Nephron progenitor cell (in vitro differentiated cells): ENCODE measurements around the gene ENOX1.

Source experiments
- DNase-seq: peaks from one replicate; pipeline ENCODE4 v3.0.0; 2021
- H3K27ac Mint-ChIP-seq: 2 replicates; pipeline ENCODE4 v1.8.0; 2021; ENCODE audit warnings: mild to moderate bottlenecking, moderate library complexity, mixed read lengths
- H3K27me3 Mint-ChIP-seq: 2 replicates; pipeline ENCODE4 v1.8.0; 2021; ENCODE audit warnings: mild to moderate bottlenecking, low read depth, mixed read lengths; ENCODE audit not compliant: poor library complexity
- H3K36me3 Mint-ChIP-seq: 2 replicates; pipeline ENCODE4 v1.8.0; 2021; ENCODE audit warnings: low read depth, mixed read lengths
- H3K4me1 Mint-ChIP-seq: 2 replicates; pipeline ENCODE4 v1.8.0; 2021; ENCODE audit warnings: mixed read lengths
- H3K4me3 Mint-ChIP-seq: 2 replicates; pipeline ENCODE4 v1.8.0; 2021; ENCODE audit warnings: mild to moderate bottlenecking, moderate library complexity, mixed read lengths
- H3K9me3 Mint-ChIP-seq: 2 replicates; pipeline ENCODE4 v1.8.0; 2021; ENCODE audit warnings: mild to moderate bottlenecking, moderate library complexity, mixed read lengths
- TF ChIP-seq, protein P1 (sequence below): fragments of 200-600 bp; sonication (generic); IDR thresholded peaks from 2 replicates; pipeline ENCODE4 v1.5.0; 2021; ENCODE audit warnings: antibody characterized with exemption

The ENOX1 gene

DNA sequence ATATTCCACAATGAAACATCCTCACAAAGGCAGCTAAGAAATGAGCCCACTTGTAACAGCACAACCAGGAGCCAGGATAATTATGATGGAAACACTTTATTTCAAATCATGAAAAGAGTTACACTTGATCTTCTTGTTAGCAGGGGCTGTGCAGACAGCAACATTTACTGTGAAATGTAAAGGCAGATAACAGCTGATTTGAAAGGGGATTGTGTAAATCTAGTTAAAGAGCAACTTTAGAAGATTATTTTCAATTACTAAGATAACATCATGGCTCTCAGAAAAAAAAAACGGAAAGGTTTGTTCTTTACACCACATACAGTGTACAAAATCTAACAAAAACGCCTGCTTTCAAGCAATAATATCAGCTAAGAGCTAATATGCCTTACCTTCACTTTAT, 22.4 kb downstream of the ENOX1 start:
- H3K36me3 Mint-ChIP-seq, result no peaks in the 10 kb centered on the region

DNA sequence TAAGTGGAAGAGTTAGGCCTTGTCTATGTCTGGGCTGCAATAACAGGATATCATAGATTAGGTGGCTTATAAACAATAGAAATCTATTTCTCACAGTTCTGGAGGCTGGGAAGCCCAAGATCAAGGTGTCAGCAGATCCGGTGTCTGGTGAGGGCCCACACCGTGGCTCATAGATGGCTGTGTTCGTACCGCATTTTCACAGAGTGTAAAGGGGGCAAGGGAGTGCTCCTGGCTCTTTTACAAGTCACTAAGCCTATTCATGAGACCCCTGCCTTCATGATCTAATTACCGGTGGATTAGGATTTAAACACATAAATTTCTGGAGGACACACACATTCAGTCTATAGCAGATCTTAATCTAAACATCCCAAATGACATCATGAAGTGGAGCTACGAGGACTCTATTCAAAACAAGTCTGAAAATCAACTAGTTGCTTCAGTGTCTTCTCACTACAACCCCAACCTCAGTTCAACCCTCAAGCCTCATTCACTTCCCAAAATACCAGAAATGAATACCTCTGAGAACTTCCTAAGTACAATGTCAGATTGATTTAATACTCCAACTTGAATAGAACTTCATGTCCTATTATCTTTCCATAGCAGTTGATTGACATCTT, 23.5 kb downstream of the ENOX1 start:
- Mint-ChIP-seq H3K9me3 (no peaks in the 10 kb centered on the region), H3K4me1 (peaks cover 6% of the 10 kb centered on the region), H3K36me3 (no peaks in the 10 kb centered on the region), H3K4me3 (no peak overlapping the region), H3K27ac (no peak overlapping the region), H3K27me3 (no peaks in the 10 kb centered on the region)
- TF ChIP-seq, protein P1, sequence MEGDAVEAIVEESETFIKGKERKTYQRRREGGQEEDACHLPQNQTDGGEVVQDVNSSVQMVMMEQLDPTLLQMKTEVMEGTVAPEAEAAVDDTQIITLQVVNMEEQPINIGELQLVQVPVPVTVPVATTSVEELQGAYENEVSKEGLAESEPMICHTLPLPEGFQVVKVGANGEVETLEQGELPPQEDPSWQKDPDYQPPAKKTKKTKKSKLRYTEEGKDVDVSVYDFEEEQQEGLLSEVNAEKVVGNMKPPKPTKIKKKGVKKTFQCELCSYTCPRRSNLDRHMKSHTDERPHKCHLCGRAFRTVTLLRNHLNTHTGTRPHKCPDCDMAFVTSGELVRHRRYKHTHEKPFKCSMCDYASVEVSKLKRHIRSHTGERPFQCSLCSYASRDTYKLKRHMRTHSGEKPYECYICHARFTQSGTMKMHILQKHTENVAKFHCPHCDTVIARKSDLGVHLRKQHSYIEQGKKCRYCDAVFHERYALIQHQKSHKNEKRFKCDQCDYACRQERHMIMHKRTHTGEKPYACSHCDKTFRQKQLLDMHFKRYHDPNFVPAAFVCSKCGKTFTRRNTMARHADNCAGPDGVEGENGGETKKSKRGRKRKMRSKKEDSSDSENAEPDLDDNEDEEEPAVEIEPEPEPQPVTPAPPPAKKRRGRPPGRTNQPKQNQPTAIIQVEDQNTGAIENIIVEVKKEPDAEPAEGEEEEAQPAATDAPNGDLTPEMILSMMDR, result no peak
- no peak for DNase-seq

More for the DNA sequence above, 22.4 kb downstream of the ENOX1 start:
- Mint-ChIP-seq H3K27ac (no peak overlapping the region), H3K4me1 (peaks cover 6% of the 10 kb centered on the region), H3K4me3 (no peak overlapping the region), H3K27me3 (no peaks in the 10 kb centered on the region), H3K9me3 (no peaks in the 10 kb centered on the region)
- TF ChIP-seq, protein P1, result no peak
- no peak for DNase-seq

DNA sequence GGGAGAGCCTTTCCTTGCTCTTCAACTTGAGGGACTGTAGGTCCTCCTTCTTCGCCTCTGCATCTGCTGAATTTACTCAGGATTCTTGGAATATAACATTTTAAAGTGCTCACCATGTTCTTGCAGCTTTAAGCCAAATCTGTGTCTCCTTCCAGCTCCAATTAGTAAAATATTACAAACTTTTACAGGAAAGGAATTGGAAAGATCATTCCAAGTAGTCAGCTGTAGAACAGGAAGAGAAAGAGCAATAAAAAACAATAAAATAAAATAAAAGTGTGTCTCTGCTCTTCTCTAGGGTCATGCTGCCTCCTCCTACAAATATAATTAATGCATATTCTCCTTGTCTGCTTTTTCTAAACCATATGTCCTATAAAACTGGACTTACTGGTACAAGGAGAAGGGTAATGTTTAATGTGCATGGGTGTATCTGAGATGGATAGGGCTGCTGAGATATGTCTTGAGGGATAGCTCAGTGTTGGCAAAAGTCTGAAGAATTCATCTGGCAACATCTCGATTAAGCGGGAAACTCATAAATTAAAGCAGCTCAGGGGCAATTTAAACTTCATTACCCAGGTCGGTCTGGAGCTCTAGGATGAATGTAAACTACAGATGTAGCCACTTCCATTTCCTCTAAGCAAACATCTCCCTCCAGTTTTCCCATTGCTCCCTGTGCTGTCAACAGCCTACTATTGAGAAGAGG, 25.0 kb downstream of the ENOX1 start:
- no peak overlapping the region for H3K4me3 Mint-ChIP-seq
- TF ChIP-seq, protein P1, result no peak
- H3K27ac Mint-ChIP-seq, result no peak overlapping the region
- no peak for DNase-seq
- no peaks in the 10 kb centered on the region for H3K36me3 Mint-ChIP-seq
- no peaks in the 10 kb centered on the region for H3K27me3 Mint-ChIP-seq
- no peaks in the 10 kb centered on the region for H3K9me3 Mint-ChIP-seq
- peaks cover 6% of the 10 kb centered on the region for H3K4me1 Mint-ChIP-seq

DNA sequence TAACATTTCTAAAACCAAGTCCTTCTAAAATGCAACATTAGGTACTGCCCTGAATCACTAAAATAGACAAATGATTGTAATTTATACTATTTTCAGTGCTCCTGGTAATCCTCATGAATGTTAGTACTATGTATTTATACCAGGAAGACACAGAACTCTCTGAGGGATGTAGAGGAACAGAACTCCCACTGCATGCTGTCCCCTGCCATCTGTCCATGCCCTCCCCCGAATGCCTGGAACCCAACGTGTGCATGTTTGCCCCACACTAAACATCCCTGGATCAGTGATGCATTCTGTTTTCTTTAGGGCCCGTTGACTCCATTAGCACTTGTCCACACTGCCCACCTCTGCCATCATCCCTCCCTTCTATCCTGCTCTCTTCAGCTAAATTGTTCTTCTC, 26.5 kb downstream of the ENOX1 start:
- Mint-ChIP-seq H3K27me3 (no peaks in the 10 kb centered on the region), H3K4me3 (no peak overlapping the region), H3K4me1 (peaks cover 6% of the 10 kb centered on the region), H3K9me3 (no peaks in the 10 kb centered on the region), H3K27ac (no peak overlapping the region), H3K36me3 (no peaks in the 10 kb centered on the region)
- TF ChIP-seq, protein P1, result no peak
- no peak for DNase-seq

DNA sequence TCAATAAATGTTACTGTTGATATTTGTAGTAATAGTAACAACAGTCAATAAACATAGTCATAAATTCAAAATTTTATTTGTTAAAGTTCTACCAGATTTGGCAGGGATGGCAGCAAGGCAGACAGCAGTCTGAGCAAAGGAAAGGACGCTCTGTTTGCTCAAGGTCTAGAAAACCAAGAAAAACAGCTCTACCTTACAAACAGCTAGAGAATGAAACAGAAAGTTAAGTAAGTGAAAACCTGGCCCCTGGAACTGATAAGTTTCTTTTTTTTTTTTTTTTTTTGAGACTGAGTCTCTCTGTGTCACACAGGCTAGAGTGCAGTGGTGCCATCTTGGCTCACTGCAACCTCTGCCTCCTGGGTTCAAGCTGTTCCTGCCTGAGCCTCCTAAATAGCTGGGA, 27.9 kb downstream of the ENOX1 start:
- Mint-ChIP-seq H3K36me3 (no peaks in the 10 kb centered on the region), H3K4me3 (no peak overlapping the region), H3K9me3 (no peaks in the 10 kb centered on the region), H3K27ac (no peak overlapping the region), H3K4me1 (peaks cover 6% of the 10 kb centered on the region), H3K27me3 (no peaks in the 10 kb centered on the region)
- no peak for DNase-seq
- TF ChIP-seq, protein P1, result no peak

DNA sequence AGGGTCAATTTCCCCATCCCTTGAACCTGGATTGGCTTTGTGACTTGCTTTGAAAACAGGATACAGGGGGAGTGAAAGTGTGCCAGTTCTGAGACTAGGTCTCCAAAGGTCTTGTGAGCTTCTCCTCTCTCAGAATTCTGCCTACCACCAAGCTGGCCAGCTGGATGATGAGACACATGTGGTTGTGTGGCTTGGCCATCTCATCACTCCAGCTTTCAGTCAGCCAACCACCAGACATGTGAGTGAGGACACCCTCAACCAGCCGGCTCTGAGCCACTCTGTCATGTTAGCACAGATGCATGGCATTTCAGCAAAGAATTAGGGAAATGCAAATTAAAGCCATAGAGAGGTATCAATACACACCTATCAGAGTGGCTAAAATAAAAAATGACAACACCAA, 29.5 kb downstream of the ENOX1 start:
- H3K4me1 Mint-ChIP-seq, result peaks cover 6% of the 10 kb centered on the region
- no peak overlapping the region for H3K4me3 Mint-ChIP-seq
- DNase-seq, result no peak
- TF ChIP-seq, protein P1, result no peak
- no peaks in the 10 kb centered on the region for H3K9me3 Mint-ChIP-seq
- no peak overlapping the region for H3K27ac Mint-ChIP-seq
- H3K27me3 Mint-ChIP-seq, result no peaks in the 10 kb centered on the region
- H3K36me3 Mint-ChIP-seq, result no peaks in the 10 kb centered on the region
